ENCODE measurements around the gene KMT5B.

The KMT5B gene

DNA sequence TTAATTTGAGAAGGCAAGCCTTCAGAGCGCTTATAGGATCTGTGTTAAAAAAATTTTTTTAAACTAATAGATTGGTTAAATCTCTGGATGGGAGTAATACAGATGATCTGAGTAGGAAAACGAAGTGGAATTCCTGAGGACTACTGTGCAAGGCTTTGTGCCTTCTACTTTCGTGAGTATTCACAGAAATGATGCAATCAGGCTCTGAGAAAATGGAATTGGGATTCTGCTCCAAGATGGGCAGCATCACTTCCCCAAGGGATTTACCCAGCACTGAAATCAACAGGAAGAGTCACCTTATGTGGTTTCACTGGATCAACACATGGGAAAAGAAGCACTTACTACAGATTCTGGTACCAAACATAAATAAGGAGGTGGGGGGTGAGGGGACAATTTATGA is 12.5 kb downstream of the KMT5B start:
- TF ChIP-seq, protein P1, sequence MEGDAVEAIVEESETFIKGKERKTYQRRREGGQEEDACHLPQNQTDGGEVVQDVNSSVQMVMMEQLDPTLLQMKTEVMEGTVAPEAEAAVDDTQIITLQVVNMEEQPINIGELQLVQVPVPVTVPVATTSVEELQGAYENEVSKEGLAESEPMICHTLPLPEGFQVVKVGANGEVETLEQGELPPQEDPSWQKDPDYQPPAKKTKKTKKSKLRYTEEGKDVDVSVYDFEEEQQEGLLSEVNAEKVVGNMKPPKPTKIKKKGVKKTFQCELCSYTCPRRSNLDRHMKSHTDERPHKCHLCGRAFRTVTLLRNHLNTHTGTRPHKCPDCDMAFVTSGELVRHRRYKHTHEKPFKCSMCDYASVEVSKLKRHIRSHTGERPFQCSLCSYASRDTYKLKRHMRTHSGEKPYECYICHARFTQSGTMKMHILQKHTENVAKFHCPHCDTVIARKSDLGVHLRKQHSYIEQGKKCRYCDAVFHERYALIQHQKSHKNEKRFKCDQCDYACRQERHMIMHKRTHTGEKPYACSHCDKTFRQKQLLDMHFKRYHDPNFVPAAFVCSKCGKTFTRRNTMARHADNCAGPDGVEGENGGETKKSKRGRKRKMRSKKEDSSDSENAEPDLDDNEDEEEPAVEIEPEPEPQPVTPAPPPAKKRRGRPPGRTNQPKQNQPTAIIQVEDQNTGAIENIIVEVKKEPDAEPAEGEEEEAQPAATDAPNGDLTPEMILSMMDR (IDR thresholded peaks at IDR 0.05; ENCODE audit: low read depth, low read length): no peak
- in situ Hi-C loops (cut with HindIII; ENCODE audit: low sequenced_read_pairs): no loop called here
- peak; percentile 22 for DNase-seq (ENCODE audit: low read depth, low spot score)
- H3K4me3 ChIP-seq (ENCODE audit: low read depth, low read length): no peak overlapping the region

DNA sequence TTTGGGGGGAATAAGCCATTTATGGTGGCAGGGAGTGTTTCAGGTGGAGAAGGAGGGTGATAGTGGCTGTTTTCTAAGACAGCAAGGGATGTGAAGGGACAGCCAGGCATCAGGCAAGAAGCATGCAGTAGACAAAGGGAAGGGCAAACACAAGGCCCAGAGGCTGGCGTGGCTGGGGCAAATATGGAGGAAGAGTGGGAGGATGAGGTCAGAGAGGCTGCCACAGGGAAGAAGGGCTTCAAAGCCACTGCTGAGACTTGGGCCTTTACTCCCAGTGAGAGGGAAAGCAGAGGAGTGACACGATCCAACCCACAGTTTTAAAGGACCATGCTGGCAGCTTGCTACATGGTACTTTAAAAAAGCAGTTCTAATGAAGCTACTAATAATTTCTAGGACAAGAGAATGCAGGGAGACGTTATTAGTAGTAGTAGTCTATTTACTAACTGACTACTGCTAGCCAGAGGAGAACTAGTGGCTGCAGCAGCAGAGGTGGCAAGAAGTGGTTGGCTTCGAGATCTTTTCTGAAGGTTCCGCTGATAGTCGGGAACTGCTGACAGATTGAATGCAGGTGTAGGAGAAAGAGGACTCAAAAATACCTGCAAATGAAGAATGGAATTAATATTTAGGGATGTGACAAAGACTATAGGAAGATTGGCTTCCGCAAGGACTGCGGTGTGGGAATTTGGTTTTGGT is 13.7 kb downstream of the KMT5B start:
- TF ChIP-seq, protein P1 (IDR thresholded peaks at IDR 0.05; ENCODE audit: low read depth, low read length): no peak
- DNase-seq (ENCODE audit: low read depth, low spot score): no peak
- in situ Hi-C loops (cut with HindIII; ENCODE audit: low sequenced_read_pairs): no loop called here
- no peak overlapping the region for H3K4me3 ChIP-seq (ENCODE audit: low read depth, low read length)

DNA sequence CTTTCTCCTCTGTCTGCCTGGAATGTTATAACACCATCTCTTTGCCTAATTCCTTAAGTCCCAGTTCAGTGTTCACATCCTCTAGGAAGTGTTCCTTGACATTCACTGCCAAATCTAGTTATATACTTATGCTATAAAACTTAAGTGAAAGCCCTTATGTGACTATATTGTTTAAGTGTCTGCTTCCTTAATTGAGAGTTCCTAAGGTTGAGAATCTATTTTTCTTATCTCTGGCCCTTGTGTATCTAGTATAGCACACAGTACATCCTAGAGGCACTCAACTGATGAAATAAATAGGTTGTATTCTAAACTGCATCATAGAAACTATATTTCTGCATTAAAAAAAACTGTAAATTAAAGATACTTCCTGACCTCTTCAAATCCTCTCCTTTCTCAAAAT is 16.9 kb downstream of the KMT5B start:
- H3K4me3 ChIP-seq (ENCODE audit: low read depth, low read length): no peak overlapping the region
- TF ChIP-seq, protein P1 (IDR thresholded peaks at IDR 0.05; ENCODE audit: low read depth, low read length): no peak
- DNase-seq (ENCODE audit: low read depth, low spot score): no peak
- in situ Hi-C loops (cut with HindIII; ENCODE audit: low sequenced_read_pairs): no loop called here

DNA sequence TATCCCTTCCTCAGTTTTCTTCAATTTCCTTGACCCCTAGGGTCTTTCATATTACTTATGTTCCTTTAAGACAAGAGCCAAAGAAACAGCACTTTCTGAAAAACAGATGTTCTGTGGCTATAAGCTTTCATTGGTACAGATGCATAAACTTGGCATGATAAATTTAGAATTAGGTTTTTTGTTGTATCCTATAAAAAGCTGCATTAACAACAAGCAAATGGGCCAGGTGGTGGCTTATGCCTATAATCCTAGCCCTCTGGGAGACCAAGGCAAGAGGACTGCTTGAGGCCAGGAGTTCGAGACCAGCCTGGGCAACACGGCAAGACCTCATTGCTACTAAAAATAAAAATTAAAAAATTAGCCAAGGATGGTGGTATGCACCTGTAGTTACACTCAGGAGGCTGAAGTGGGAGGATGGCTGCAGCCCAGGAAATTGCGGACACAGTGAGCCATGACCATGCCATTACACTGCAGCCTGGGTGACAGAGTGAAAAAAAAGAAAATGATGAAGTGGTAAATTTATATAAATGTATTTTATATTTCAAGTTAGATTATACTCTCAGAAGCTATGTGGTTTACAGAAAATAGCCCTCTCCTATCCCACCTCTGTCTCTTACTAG is 18.3 kb downstream of the KMT5B start:
- TF ChIP-seq, protein P1 (IDR thresholded peaks at IDR 0.05; ENCODE audit: low read depth, low read length): no peak
- in situ Hi-C loops (cut with HindIII; ENCODE audit: low sequenced_read_pairs): no loop called here
- no peak for DNase-seq (ENCODE audit: low read depth, low spot score)
- no peak overlapping the region for H3K4me3 ChIP-seq (ENCODE audit: low read depth, low read length)

DNA sequence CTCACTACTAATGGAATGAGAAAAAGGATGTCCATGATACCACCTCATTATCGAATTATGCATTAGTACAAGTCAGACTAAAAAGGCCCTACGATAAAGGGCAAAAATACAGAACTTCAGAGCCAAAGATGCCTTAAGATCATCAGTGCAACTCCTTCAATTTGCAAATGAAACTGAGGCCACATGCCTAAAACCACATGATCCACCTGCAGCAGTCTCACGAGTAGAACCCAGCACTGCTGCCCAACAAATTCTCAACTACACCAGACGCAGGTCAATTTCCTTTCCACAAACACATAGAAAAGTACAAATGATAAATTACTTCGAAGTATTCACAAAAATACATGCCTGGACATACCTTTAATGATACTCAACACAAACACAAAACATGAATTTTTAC is 20.1 kb downstream of the KMT5B start:
- DNase-seq (ENCODE audit: low read depth, low spot score): no peak
- in situ Hi-C loops (cut with HindIII; ENCODE audit: low sequenced_read_pairs): no loop called here
- no peak overlapping the region for H3K4me3 ChIP-seq (ENCODE audit: low read depth, low read length)
- TF ChIP-seq, protein P1 (IDR thresholded peaks at IDR 0.05; ENCODE audit: low read depth, low read length): no peak

DNA sequence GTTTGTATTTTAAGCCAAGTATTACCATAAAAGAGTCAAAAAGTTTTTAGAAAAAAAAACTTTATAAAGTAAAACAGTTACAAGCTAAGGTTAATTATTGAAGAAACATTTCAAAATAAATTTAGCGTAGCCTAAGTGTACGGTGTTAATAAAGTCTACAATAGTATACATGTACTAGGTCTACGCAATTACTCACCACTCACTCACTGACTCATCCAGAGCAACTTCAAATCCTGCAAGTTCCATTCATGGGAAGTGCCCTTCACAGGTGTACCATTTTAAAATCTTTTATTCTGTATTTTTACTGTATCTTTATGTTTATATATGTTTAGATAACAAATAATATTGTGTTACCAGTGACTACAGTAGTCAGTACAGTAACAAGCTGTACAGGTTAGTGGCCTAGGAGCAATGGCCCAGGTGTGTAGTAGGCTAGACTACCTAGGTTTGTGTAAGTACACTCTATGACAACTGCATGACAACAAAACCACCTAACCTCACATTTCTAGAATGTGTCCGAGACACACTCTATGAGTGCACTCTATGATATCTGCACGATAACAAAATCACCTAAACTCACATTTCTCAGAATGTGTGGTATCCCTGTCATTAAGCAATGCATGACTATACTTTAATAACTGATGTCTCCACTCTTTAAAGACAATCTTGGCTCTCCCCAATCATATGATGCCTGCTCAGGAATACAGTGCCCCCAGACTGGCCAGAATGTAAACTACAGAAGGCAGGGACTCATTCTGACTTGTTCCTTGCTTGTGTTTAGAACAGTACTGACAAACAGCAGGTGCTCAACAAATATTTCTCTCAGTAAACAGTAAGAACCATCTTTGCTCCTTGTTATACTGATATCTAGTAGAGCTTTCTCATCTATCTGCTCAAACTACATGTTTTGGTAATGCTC is 21.2 kb downstream of the KMT5B start:
- H3K4me3 ChIP-seq (ENCODE audit: low read depth, low read length): no peak overlapping the region
- TF ChIP-seq, protein P1 (IDR thresholded peaks at IDR 0.05; ENCODE audit: low read depth, low read length): no peak
- no peak for DNase-seq (ENCODE audit: low read depth, low spot score)
- in situ Hi-C loops (cut with HindIII; ENCODE audit: low sequenced_read_pairs): no loop called here

Measured in astrocyte of the spinal cord (primary cell).